HTR-8/SVneo (cell line): ENCODE measurements around the gene CDK5.

Experiments
- DNase-seq: peaks from one replicate; pipeline ENCODE4 v3.0.0; 2011; ENCODE audit warnings: low spot score, mixed read lengths; ENCODE audit not compliant: insufficient read length
- FAIRE-seq: peaks from 2 replicates; lab custom pipeline; 2011; peaks lifted over from hg19 to GRCh38; lab: Jason Lieb, UNC

The CDK5 gene

GRCh38 chr7:151075662-151075971, 17.9 kb upstream of the CDK5 start:
- DNase-seq (no peak), FAIRE-seq (no peak)

- FAIRE-seq: no peak
- no peak for DNase-seq
These were observed 17.3 kb upstream of the CDK5 start for GRCh38 chr7:151074817-151075661.

GRCh38 chr7:151073990-151074389, 16.3 kb upstream of the CDK5 start:
- no peak for FAIRE-seq
- no peak for DNase-seq

GRCh38 chr7:151071032-151071866, 13.6 kb upstream of the CDK5 start:
- no peak for DNase-seq
- FAIRE-seq: no peak

GRCh38 chr7:151070574-151070960, 12.9 kb upstream of the CDK5 start:
- no peak for FAIRE-seq

GRCh38 chr7:151069841-151070573, 12.3 kb upstream of the CDK5 start:
- DNase-seq (no peak), FAIRE-seq (no peak)

More at GRCh38 chr7:151070574-151070960, 12.9 kb upstream of the CDK5 start:
- no peak for DNase-seq

- DNase-seq (no peak), FAIRE-seq (no peak)
These were observed 10.5 kb upstream of the CDK5 start for GRCh38 chr7:151068069-151068773.

GRCh38 chr7:151066273-151066974, 8.7 kb upstream of the CDK5 start:
- FAIRE-seq: no peak

GRCh38 chr7:151065516-151065915, 7.8 kb upstream of the CDK5 start:
- no peak for DNase-seq
- no peak for FAIRE-seq

More at GRCh38 chr7:151066273-151066974, 8.7 kb upstream of the CDK5 start:
- no peak for DNase-seq

- no peak for FAIRE-seq
- no peak for DNase-seq
These were observed 7.3 kb upstream of the CDK5 start for GRCh38 chr7:151064993-151065392.

GRCh38 chr7:151064454-151064853, 6.8 kb upstream of the CDK5 start:
- DNase-seq: no peak
- FAIRE-seq: no peak

GRCh38 chr7:151063212-151063561, 5.5 kb upstream of the CDK5 start:
- DNase-seq: no peak
- FAIRE-seq: no peak

- DNase-seq (no peak), FAIRE-seq (no peak)
These were observed 4.9 kb upstream of the CDK5 start for GRCh38 chr7:151062399-151063211.

- no peak for DNase-seq
- no peak for FAIRE-seq
These were observed 4.4 kb upstream of the CDK5 start for GRCh38 chr7:151062111-151062398.

- FAIRE-seq (no peak), DNase-seq (no peak)
These were observed 3.8 kb upstream of the CDK5 start for GRCh38 chr7:151061213-151062110.

- DNase-seq: no peak
These were observed 2.9 kb upstream of the CDK5 start for GRCh38 chr7:151060416-151061212.

GRCh38 chr7:151060113-151060415, 2.4 kb upstream of the CDK5 start:
- no peak for FAIRE-seq

More at GRCh38 chr7:151060416-151061212, 2.9 kb upstream of the CDK5 start:
- no peak for FAIRE-seq

More at GRCh38 chr7:151060113-151060415, 2.4 kb upstream of the CDK5 start:
- DNase-seq: no peak
